ENCODE results near the gene ZNF214. TPM values are rescaled to one million over a fixed set of nuclear protein-coding genes. Genes with fewer than 3 reads are reported as not detected.
"Not testable (repeated sequence)": the region's sequence is repeated elsewhere in the genome, so short reads cannot be mapped to it uniquely, and the experiment has no call there.

Gene ZNF214
- polyA plus RNA-seq, 1 donor: 7.7 TPM

DNA sequence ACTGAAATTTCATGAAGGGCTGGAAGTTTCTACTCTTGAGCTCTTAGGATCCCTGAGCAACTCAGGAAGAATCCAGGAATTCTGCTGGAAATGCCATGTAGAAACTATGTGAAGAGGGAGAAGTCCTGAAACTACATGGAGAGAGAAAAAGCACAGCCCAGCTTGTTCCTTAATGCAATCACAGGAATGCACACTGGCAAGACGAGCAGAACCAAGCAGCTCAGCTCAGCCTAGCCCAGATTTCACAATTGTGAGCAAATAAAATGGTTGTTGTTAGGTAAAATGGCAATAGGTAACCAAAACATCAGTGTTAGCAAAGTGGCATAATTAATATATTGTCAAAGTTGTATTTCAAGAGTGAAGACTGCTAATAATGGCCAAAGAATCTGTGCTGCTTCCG, 28.1 kb downstream of the ZNF214 start:
- Histone ChIP-seq H3K4me1 (ENCODE audit: control insufficient read depth, insufficient read depth, low read length) (no peaks in the 10 kb centered on the region), H3K27ac (ENCODE audit: low read length) (no peak overlapping the region), H3K4me3 (ENCODE audit: low read length) (no peak overlapping the region), H3K36me3 (ENCODE audit: control insufficient read depth, insufficient read depth, low read length) (no peaks in the 10 kb centered on the region), H3K27me3 (ENCODE audit: control insufficient read depth, insufficient read depth, low read length) (no peaks in the 10 kb centered on the region), H3K9me3 (ENCODE audit: control insufficient read depth, low read depth, low read length) (no peaks in the 10 kb centered on the region)
- DNase-seq: no peak
- WGBS (ENCODE audit: insufficient coverage, low lambda C conversion rate): 100% methylated on average over 1 of the region's 2 CpGs

DNA sequence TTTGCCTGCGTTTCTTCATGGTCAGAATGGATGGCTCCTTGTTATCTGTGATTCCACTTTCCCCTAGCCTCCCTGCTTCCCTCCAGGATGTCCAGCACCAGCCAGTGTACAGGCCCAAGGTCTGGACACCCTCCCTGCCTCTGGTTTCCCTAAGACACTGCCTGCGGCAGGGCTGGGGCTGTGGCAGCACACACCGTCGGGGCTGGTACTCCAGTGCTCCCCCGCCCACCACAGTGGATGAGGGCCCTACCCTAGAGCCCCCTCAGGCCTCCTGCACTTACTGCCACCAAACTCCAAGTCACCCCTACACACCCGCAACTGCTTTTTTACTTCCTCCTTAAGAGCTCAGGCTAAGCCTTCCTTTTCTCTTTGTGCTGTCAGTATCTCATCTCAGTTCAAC, 28.9 kb downstream of the ZNF214 start:
- Histone ChIP-seq H3K4me1 (ENCODE audit: control insufficient read depth, insufficient read depth, low read length) (no peaks in the 10 kb centered on the region), H3K36me3 (ENCODE audit: control insufficient read depth, insufficient read depth, low read length) (no peaks in the 10 kb centered on the region), H3K9me3 (ENCODE audit: control insufficient read depth, low read depth, low read length) (no peaks in the 10 kb centered on the region), H3K27me3 (ENCODE audit: control insufficient read depth, insufficient read depth, low read length) (no peaks in the 10 kb centered on the region), H3K27ac (ENCODE audit: low read length) (no peak overlapping the region), H3K4me3 (ENCODE audit: low read length) (no peak overlapping the region)
- DNase-seq: no peak
- WGBS (ENCODE audit: insufficient coverage, low lambda C conversion rate): no CpG with 5 or more reads among the region's 6 CpGs

DNA sequence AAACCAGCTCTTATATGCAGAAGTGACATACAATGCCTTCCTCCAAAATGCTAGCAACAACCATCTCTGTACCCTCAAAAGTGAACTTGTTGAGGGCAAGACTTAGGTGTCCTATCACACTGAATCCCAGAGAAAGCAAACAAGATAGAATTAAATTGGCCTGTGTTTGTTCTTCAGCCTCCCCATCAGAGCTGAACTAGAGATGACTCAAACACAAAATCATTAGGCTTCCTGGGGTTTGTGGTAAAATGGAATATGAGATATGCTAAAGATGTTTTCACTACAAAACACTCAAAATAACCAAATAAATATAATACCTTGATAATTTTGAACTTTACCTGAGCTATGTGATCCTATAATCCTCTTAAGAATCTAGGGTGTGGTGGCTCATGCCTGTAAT, 31.6 kb downstream of the ZNF214 start:
- DNase-seq: no peak

GRCh38 chr11:6986487-6986886, 33.7 kb downstream of the ZNF214 start:
- no peak overlapping the region for H3K27ac ChIP-seq (ENCODE audit: low read length)
- no peak overlapping the region for H3K4me3 ChIP-seq (ENCODE audit: low read length)
- no peaks in the 10 kb centered on the region for H3K36me3 ChIP-seq (ENCODE audit: control insufficient read depth, insufficient read depth, low read length)
- no peaks in the 10 kb centered on the region for H3K27me3 ChIP-seq (ENCODE audit: control insufficient read depth, insufficient read depth, low read length)
- no peaks in the 10 kb centered on the region for H3K4me1 ChIP-seq (ENCODE audit: control insufficient read depth, insufficient read depth, low read length)
- WGBS (ENCODE audit: insufficient coverage, low lambda C conversion rate): 88% methylated on average over 1 of the region's 1 CpG
- DNase-seq: no peak
- H3K9me3 ChIP-seq (ENCODE audit: control insufficient read depth, low read depth, low read length): no peaks in the 10 kb centered on the region

More for the DNA sequence above, 31.6 kb downstream of the ZNF214 start:
- Histone ChIP-seq H3K27ac (ENCODE audit: low read length) (no peak overlapping the region), H3K36me3 (ENCODE audit: control insufficient read depth, insufficient read depth, low read length) (no peaks in the 10 kb centered on the region), H3K9me3 (ENCODE audit: control insufficient read depth, low read depth, low read length) (no peaks in the 10 kb centered on the region), H3K27me3 (ENCODE audit: control insufficient read depth, insufficient read depth, low read length) (no peaks in the 10 kb centered on the region), H3K4me3 (ENCODE audit: low read length) (no peak overlapping the region), H3K4me1 (ENCODE audit: control insufficient read depth, insufficient read depth, low read length) (no peaks in the 10 kb centered on the region)

GRCh38 chr11:6979365-6979764, 40.8 kb downstream of the ZNF214 start:
- Histone ChIP-seq H3K9me3 (ENCODE audit: control insufficient read depth, low read depth, low read length) (no peaks in the 10 kb centered on the region), H3K27me3 (ENCODE audit: control insufficient read depth, insufficient read depth, low read length) (no peaks in the 10 kb centered on the region), H3K27ac (ENCODE audit: low read length) (no peak overlapping the region), H3K36me3 (ENCODE audit: control insufficient read depth, insufficient read depth, low read length) (no peaks in the 10 kb centered on the region), H3K4me3 (ENCODE audit: low read length) (no peak overlapping the region), H3K4me1 (ENCODE audit: control insufficient read depth, insufficient read depth, low read length) (no peaks in the 10 kb centered on the region)
- no peak for DNase-seq
- 92% methylated on average over 2 of the region's 2 CpGs for WGBS (ENCODE audit: insufficient coverage, low lambda C conversion rate)

DNA sequence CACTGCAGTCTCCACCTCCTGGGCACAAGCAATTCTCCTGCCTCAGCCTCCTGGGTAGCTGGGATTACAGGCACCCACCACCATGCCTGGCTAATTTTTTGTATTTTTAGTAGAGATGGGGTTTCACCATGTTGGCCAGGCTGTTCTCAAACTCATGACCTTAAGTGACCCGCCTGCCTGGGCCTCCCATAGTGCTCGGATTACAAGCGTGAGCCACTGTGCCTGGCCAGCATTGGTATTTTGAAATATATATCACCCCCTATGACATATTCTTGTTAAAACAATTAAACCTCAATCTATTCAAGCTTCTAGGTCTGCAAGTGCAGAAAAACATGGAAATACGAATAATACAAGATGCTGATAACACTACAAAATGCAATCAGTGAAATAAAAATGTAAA, 50.3 kb downstream of the ZNF214 start:
- H3K27me3 ChIP-seq (ENCODE audit: control insufficient read depth, insufficient read depth, low read length); H3K36me3 ChIP-seq (ENCODE audit: control insufficient read depth, insufficient read depth, low read length); DNase-seq; H3K27ac ChIP-seq (ENCODE audit: low read length); H3K4me3 ChIP-seq (ENCODE audit: low read length); H3K9me3 ChIP-seq (ENCODE audit: control insufficient read depth, low read depth, low read length); H3K4me1 ChIP-seq (ENCODE audit: control insufficient read depth, insufficient read depth, low read length): not testable (repeated sequence)
- WGBS (ENCODE audit: insufficient coverage, low lambda C conversion rate): 100% methylated on average over 1 of the region's 4 CpGs

DNA sequence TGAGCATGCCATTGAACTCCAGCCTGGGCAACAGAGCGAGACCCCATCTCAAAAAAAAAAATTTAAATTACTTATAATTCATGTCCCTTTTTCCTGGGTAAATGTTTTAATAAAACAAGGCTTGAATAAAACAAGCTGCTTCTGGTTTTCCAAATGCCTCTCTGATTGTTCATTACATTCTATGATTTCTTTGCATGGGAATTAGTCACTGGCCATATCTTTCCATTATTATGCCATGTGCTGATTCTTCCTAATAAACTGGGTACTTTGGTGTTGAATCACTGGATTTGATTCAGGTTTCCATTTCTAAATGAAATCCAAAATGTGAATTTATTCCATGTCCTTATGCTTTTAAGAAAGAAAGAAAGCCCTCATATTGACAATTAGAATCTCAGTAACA, 51.3 kb downstream of the ZNF214 start:
- no peak overlapping the region for H3K27ac ChIP-seq (ENCODE audit: low read length)
- H3K36me3 ChIP-seq (ENCODE audit: control insufficient read depth, insufficient read depth, low read length): no peaks in the 10 kb centered on the region
- H3K27me3 ChIP-seq (ENCODE audit: control insufficient read depth, insufficient read depth, low read length): no peaks in the 10 kb centered on the region
- no peaks in the 10 kb centered on the region for H3K4me1 ChIP-seq (ENCODE audit: control insufficient read depth, insufficient read depth, low read length)
- DNase-seq: no peak
- WGBS (ENCODE audit: insufficient coverage, low lambda C conversion rate): 100% methylated on average over 1 of the region's 1 CpG
- no peaks in the 10 kb centered on the region for H3K9me3 ChIP-seq (ENCODE audit: control insufficient read depth, low read depth, low read length)
- H3K4me3 ChIP-seq (ENCODE audit: low read length): no peak overlapping the region

DNA sequence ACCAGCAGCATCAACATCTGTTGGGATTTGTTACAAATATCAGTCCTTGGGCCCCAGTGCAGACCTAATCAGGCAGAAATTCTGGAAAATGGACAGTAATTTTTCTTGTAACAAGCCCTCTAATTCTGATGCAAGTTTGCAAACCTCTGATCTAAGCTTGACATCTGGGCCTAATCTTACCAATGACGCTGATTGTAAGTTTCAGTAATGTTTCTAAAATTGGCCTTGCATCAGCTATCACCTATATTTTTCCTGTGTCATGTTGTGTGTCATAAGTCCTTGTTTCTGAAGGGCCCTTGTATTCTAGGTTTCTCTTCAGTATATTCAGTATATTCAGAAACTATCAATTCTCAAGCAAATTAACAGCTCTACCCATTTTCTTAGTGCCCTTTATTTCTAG, 57.5 kb downstream of the ZNF214 start:
- Histone ChIP-seq H3K4me1 (ENCODE audit: control insufficient read depth, insufficient read depth, low read length) (no peaks in the 10 kb centered on the region), H3K36me3 (ENCODE audit: control insufficient read depth, insufficient read depth, low read length) (no peaks in the 10 kb centered on the region), H3K27ac (ENCODE audit: low read length) (no peak overlapping the region), H3K9me3 (ENCODE audit: control insufficient read depth, low read depth, low read length) (no peaks in the 10 kb centered on the region), H3K4me3 (ENCODE audit: low read length) (no peak overlapping the region), H3K27me3 (ENCODE audit: control insufficient read depth, insufficient read depth, low read length) (no peaks in the 10 kb centered on the region)
- 100% methylated on average over 1 of the region's 1 CpG for WGBS (ENCODE audit: insufficient coverage, low lambda C conversion rate)
- DNase-seq: no peak

GRCh38 chr11:6962141-6962540, 58.0 kb downstream of the ZNF214 start:
- Histone ChIP-seq H3K27me3 (ENCODE audit: control insufficient read depth, insufficient read depth, low read length) (no peaks in the 10 kb centered on the region), H3K9me3 (ENCODE audit: control insufficient read depth, low read depth, low read length) (no peaks in the 10 kb centered on the region), H3K27ac (ENCODE audit: low read length) (no peak overlapping the region), H3K36me3 (ENCODE audit: control insufficient read depth, insufficient read depth, low read length) (no peaks in the 10 kb centered on the region), H3K4me3 (ENCODE audit: low read length) (no peak overlapping the region), H3K4me1 (ENCODE audit: control insufficient read depth, insufficient read depth, low read length) (no peaks in the 10 kb centered on the region)
- no peak for DNase-seq

DNA sequence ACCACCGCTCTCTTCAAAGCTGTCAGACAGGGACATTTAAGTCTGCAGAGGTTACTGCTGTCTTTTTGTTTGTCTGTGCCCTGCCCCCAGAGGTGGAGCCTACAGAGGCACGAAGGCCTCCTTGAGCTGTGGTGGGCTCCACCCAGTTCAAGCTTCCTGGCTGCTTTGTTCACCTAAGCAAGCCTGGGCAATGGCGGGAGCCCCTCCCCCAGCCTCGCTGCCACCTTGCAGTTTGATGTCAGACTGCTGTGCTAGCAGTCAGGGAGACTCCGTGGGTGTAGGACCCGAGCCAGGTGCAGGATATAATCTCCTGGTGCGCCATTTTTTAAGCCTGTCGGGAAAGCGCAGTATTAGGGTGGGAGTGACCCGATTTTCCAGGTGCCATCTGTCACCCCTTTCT, 65.9 kb downstream of the ZNF214 start:
- no CpG with 5 or more reads among the region's 10 CpGs for WGBS (ENCODE audit: insufficient coverage, low lambda C conversion rate)
- H3K4me1 ChIP-seq (ENCODE audit: control insufficient read depth, insufficient read depth, low read length); H3K27me3 ChIP-seq (ENCODE audit: control insufficient read depth, insufficient read depth, low read length); DNase-seq; H3K27ac ChIP-seq (ENCODE audit: low read length); H3K4me3 ChIP-seq (ENCODE audit: low read length); H3K36me3 ChIP-seq (ENCODE audit: control insufficient read depth, insufficient read depth, low read length); H3K9me3 ChIP-seq (ENCODE audit: control insufficient read depth, low read depth, low read length): not testable (repeated sequence)
